Measurements from ENCODE around the gene GORAB.

GORAB gene

GRCh38 chr1:170503665-170504064 is 28.3 kb upstream of the GORAB start:
- H3K27ac ChIP-seq = no peak overlapping the region
- no peak for TF ChIP-seq ZFX (IDR thresholded peaks at IDR 0.05; ENCODE audit: borderline replicate concordance)
- TF ChIP-seq CTCF (IDR thresholded peaks at IDR 0.05) = no peak

GRCh38 chr1:170510163-170510562 is 21.8 kb upstream of the GORAB start:
- H3K27ac ChIP-seq = no peak overlapping the region
- no peak for TF ChIP-seq CTCF (IDR thresholded peaks at IDR 0.05)
- TF ChIP-seq ZFX (IDR thresholded peaks at IDR 0.05; ENCODE audit: borderline replicate concordance) = no peak

GRCh38 chr1:170511038-170511437 is 20.9 kb upstream of the GORAB start:
- no peak overlapping the region for H3K27ac ChIP-seq
- TF ChIP-seq CTCF (IDR thresholded peaks at IDR 0.05) = no peak
- no peak for TF ChIP-seq ZFX (IDR thresholded peaks at IDR 0.05; ENCODE audit: borderline replicate concordance)

- no peak overlapping the region for H3K27ac ChIP-seq
- TF ChIP-seq CTCF (IDR thresholded peaks at IDR 0.05) (no peak), ZFX (IDR thresholded peaks at IDR 0.05; ENCODE audit: borderline replicate concordance) (no peak)
Measured at GRCh38 chr1:170513138-170513537, 18.8 kb upstream of the GORAB start.

GRCh38 chr1:170518185-170518834 is 13.7 kb upstream of the GORAB start:
- TF ChIP-seq ZFX (IDR thresholded peaks at IDR 0.05; ENCODE audit: borderline replicate concordance) (no peak), CTCF (IDR thresholded peaks at IDR 0.05) (no peak)
- no peak overlapping the region for H3K27ac ChIP-seq

GRCh38 chr1:170518965-170519364 is 13.0 kb upstream of the GORAB start:
- TF ChIP-seq CTCF (IDR thresholded peaks at IDR 0.05) = no peak
- no peak for TF ChIP-seq ZFX (IDR thresholded peaks at IDR 0.05; ENCODE audit: borderline replicate concordance)
- H3K27ac ChIP-seq = no peak overlapping the region

GRCh38 chr1:170520601-170521000 is 11.4 kb upstream of the GORAB start:
- no peak overlapping the region for H3K27ac ChIP-seq

More at GRCh38 chr1:170520601-170521000, 11.4 kb upstream of the GORAB start:
- TF ChIP-seq ZFX (IDR thresholded peaks at IDR 0.05; ENCODE audit: borderline replicate concordance) (no peak), CTCF (IDR thresholded peaks at IDR 0.05) (no peak)
